ENCODE results near the gene DENND1C. TPM values are rescaled to one million over a fixed set of nuclear protein-coding genes. Genes with fewer than 3 reads are reported as not detected.

The DENND1C gene
- total and polyA plus RNA-seq, 9 of the 15 experiments (the other 6 are each of a cell fraction or from before 2014, with no cell fraction given), result 0.03 to 1.2 (median 0.32) TPM; not detected in 1

DNA sequence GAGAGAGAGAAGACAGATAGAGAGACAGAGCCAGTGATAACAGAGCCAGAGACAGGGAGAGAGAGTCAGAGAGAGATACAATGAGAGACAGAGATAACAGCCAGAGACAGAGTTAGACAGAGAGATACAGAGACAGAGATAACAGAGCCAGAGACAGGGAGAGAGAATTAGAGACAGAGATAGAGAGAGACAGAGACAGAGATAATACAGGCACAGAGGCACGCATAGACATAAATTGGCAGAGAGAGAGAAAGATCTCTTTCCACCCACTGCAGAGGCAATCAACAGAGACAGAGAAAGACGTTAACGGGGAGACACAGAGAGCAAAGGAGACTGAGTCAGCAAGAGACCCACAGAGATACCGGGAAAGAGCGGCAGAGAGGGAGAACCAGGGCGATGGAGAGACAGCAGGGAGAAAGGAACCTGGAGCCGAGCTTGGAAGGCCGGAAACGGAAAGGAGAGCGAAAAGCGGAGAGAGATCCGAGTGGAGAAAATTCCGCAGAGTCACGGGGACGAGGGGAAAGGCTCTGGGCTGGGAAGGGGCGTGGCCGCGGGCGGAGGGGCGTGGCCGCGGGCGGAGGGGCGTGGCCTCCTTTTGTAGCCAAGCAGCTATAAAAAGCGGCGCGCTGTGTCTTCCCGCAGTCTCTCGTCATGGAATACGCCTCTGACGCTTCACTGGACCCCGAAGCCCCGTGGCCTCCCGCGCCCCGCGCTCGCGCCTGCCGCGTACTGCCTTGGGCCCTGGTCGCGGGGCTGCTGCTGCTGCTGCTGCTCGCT, 49.0 kb upstream of the DENND1C start, which contains the start of gene TNFSF9 (continued):
- TF ChIP-seq, protein P1, sequence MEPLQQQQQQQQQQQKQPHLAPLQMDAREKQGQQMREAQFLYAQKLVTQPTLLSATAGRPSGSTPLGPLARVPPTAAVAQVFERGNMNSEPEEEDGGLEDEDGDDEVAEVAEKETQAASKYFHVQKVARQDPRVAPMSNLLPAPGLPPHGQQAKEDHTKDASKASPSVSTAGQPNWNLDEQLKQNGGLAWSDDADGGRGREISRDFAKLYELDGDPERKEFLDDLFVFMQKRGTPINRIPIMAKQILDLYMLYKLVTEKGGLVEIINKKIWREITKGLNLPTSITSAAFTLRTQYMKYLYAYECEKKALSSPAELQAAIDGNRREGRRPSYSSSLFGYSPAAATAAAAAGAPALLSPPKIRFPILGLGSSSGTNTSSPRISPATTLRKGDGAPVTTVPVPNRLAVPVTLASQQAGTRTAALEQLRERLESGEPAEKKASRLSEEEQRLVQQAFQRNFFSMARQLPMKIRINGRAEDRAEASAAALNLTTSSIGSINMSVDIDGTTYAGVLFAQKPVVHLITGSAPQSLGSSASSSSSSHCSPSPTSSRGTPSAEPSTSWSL (CRISPR knock-in tag; IDR thresholded peaks at IDR 0.05; ENCODE audit: borderline replicate concordance), result no peak
- TF ChIP-seq, protein P2, sequence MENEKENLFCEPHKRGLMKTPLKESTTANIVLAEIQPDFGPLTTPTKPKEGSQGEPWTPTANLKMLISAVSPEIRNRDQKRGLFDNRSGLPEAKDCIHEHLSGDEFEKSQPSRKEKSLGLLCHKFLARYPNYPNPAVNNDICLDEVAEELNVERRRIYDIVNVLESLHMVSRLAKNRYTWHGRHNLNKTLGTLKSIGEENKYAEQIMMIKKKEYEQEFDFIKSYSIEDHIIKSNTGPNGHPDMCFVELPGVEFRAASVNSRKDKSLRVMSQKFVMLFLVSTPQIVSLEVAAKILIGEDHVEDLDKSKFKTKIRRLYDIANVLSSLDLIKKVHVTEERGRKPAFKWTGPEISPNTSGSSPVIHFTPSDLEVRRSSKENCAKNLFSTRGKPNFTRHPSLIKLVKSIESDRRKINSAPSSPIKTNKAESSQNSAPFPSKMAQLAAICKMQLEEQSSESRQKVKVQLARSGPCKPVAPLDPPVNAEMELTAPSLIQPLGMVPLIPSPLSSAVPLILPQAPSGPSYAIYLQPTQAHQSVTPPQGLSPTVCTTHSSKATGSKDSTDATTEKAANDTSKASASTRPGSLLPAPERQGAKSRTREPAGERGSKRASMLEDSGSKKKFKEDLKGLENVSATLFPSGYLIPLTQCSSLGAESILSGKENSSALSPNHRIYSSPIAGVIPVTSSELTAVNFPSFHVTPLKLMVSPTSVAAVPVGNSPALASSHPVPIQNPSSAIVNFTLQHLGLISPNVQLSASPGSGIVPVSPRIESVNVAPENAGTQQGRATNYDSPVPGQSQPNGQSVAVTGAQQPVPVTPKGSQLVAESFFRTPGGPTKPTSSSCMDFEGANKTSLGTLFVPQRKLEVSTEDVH (IDR thresholded peaks at IDR 0.05; ENCODE audit: low read depth, partially characterized antibody), result peak; percentile 72
- TF ChIP-seq RBFOX2 (IDR thresholded peaks at IDR 0.05; ENCODE audit: low read depth, low read length) (no peak; the same call in 1 of the 2 replicates), ZFP1 (CRISPR knock-in tag; IDR thresholded peaks at IDR 0.05) (no peak), LEF1 (IDR thresholded peaks at IDR 0.05) (peak; percentile 76; the same call in 1 of the 2 replicates), ZNF75A (CRISPR knock-in tag; IDR thresholded peaks at IDR 0.05) (no peak), SMAD1 (IDR thresholded peaks at IDR 0.05; ENCODE audit: low read depth, low read length, partially characterized antibody) (peak; percentile 81), TAL1 (IDR thresholded peaks at IDR 0.05) (peak; percentile 21; the same call in 1 of the 2 replicates), SRSF3 (IDR thresholded peaks at IDR 0.05; ENCODE audit: insufficient read depth, low read length) (no peak), SRSF7 (optimal IDR thresholded peaks at IDR 0.05; ENCODE audit: low read depth, low read length) (peak; percentile 78), STAG1 (CRISPR knock-in tag; IDR thresholded peaks at IDR 0.05; ENCODE audit: borderline replicate concordance) (no peak), PURB (CRISPR knock-in tag; IDR thresholded peaks at IDR 0.05; ENCODE audit: low read depth) (no peak), TCF7L2 (IDR thresholded peaks at IDR 0.05; ENCODE audit: low read depth, low read length) (no peak), EP400 (IDR thresholded peaks at IDR 0.05) (peak; percentile 71), BCL6 (CRISPR knock-in tag; IDR thresholded peaks at IDR 0.05) (no peak), MCM5 (IDR thresholded peaks at IDR 0.05; ENCODE audit: low read depth) (no peak), TARDBP (IDR thresholded peaks at IDR 0.05) (0 out of 2 replicates have a peak, but pooled peaks have one; percentile 17), NEUROD1 (IDR thresholded peaks at IDR 0.05; ENCODE audit: borderline replicate concordance, low read depth, low read length, partially characterized antibody) (peak; percentile 26), ZNF316 (IDR thresholded peaks at IDR 0.05) (peak; percentile 95)
- TF ChIP-seq, protein P3, sequence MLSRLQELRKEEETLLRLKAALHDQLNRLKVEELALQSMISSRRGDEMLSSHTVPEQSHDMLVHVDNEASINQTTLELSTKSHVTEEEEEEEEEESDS (CRISPR knock-in tag; IDR thresholded peaks at IDR 0.05), result no peak
- TF ChIP-seq, protein P4, sequence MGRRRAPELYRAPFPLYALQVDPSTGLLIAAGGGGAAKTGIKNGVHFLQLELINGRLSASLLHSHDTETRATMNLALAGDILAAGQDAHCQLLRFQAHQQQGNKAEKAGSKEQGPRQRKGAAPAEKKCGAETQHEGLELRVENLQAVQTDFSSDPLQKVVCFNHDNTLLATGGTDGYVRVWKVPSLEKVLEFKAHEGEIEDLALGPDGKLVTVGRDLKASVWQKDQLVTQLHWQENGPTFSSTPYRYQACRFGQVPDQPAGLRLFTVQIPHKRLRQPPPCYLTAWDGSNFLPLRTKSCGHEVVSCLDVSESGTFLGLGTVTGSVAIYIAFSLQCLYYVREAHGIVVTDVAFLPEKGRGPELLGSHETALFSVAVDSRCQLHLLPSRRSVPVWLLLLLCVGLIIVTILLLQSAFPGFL (CRISPR knock-in tag; IDR thresholded peaks at IDR 0.05), result 0 out of 2 replicates have a peak, but pooled peaks have one; percentile 83
- TF ChIP-seq, protein P5, sequence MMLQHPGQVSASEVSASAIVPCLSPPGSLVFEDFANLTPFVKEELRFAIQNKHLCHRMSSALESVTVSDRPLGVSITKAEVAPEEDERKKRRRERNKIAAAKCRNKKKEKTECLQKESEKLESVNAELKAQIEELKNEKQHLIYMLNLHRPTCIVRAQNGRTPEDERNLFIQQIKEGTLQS (IDR thresholded peaks at IDR 0.05), result 0 out of 2 replicates have a peak, but pooled peaks have one; percentile 24
- TF ChIP-seq, protein P5 (CRISPR knock-in tag; conservative IDR thresholded peaks at IDR 0.05), result peak; percentile 36; the same call in 1 of the 2 replicates

Measured in K562 (cell line).